Cardiac muscle cell (in vitro differentiated cells and primary cell): Measurements from ENCODE around the gene RYR2. TPM values are rescaled to one million over a fixed set of nuclear protein-coding genes. Genes with fewer than 3 reads are reported as not detected.

Source experiments
- DNase-seq, 2 donors: peaks; one replicate each; pipeline versions ENCODE4 v3.0.0 to v3.0.0-alpha.2; 2010 to 2017; ENCODE audit warnings: low read depth in 1 of 2, low spot score in 1 of 2
- H3K27ac ChIP-seq: fragments of 200-600 bp; sonication (generic); 2 replicates; pipeline ENCODE4 v1.5.1; 2016
- H3K27me3 ChIP-seq: fragments of 200-600 bp; sonication (generic); 2 replicates; pipeline ENCODE4 v1.6.0; 2016; ENCODE audit warnings: control low read depth
- H3K36me3 ChIP-seq: fragments of 200-600 bp; sonication (generic); 2 replicates; pipeline ENCODE4 v1.5.1; 2016; ENCODE audit warnings: control low read depth
- H3K4me1 ChIP-seq: fragments of 200-600 bp; sonication (generic); 2 replicates; pipeline ENCODE4 v1.8.1; 2017; ENCODE audit warnings: low read depth, mild to moderate bottlenecking, mixed run types
- H3K4me3 ChIP-seq: fragments of 200-600 bp; sonication (generic); 2 replicates; pipeline ENCODE4 v1.5.1; 2016; ENCODE audit warnings: mild to moderate bottlenecking
- H3K9me3 ChIP-seq: fragments of 200-600 bp; sonication (generic); 2 replicates; pipeline ENCODE4 v1.5.1; 2017; ENCODE audit warnings: low read depth, mild to moderate bottlenecking, control low read depth
- CTCF ChIP-seq: IDR thresholded peaks from 2 replicates; pipeline ENCODE4 v1.5.1; 2012; ENCODE audit warnings: low read depth, mild to moderate bottlenecking, low read length
- polyA plus RNA-seq: library from polyadenylated mRNA; unstranded; fragments of >200 nt; fragmentation: Nextera tagmentation; extraction: Ambion mirVana; gene quantifications from 2 replicates; pipeline ENCODE4 v1.2.1, GENCODE V29; 2016
- total RNA-seq: library from RNA; depleted of rRNA; stranded (reverse); fragments of >200 nt; gene quantifications from 2 replicates; pipeline ENCODE4 v1.2.3, GENCODE V29; 2016

The RYR2 gene
- total and polyA plus RNA-seq, 2 experiments from 2014 or later, result 29.8 to 155 TPM

- Histone ChIP-seq H3K4me3 (no peak overlapping the region), H3K36me3 (no peaks in the 10 kb centered on the region), H3K9me3 (no peaks in the 10 kb centered on the region), H3K27me3 (no peaks in the 10 kb centered on the region), H3K27ac (peak overlapping the region; percentile 69), H3K4me1 (peaks cover 33% of the 10 kb centered on the region)
- no peak for TF ChIP-seq CTCF
- DNase-seq, result peak in 1 of 2 donors; percentile 56
These were observed 34.7 kb upstream of the RYR2 start for GRCh38 chr1:237007147-237007881.

DNA sequence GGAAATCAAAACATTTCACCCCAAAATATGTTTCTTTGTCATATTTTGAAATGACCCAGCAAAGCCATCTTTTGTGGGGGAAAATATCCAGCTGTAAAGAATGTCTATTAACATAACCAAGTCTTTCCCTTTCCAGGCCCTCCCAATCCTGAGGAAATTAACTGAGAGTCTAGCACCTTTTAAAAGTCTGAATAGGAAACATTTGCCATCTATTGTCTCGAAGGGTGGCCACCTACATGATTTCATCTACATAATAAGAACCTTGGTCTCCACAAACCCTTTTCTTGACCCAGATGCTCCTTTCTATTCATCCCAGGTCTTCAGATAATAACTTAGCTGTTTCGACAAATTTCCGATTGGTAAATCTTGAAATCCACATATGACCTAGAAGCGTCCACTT lies 32.4 kb upstream of the RYR2 start:
- no peak for DNase-seq
- H3K27me3 ChIP-seq, result no peaks in the 10 kb centered on the region
- TF ChIP-seq CTCF, result no peak

DNA sequence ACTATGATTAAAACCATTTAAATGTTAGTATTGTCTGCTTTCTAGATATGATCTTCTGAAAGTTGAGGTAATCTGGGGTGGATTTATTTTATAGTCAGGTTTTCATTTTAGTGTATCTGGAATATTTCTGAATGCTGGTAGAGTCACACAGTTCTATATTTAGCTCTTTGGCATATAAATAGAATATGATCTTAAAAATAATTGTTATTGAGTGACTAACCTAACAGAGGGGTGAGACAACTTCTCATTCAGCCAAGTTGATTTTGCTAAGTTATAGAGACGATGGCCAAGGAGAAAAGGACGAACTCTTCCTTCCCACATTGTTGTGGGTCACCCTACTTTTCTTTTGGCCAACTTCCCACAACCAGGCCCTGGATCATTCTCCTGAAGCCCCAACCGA lies 30.6 kb upstream of the RYR2 start:
- H3K4me1 ChIP-seq, result peaks cover 33% of the 10 kb centered on the region

More for the DNA sequence above, 32.4 kb upstream of the RYR2 start:
- Histone ChIP-seq H3K4me1 (peaks cover 33% of the 10 kb centered on the region), H3K4me3 (no peak overlapping the region), H3K9me3 (no peaks in the 10 kb centered on the region), H3K36me3 (no peaks in the 10 kb centered on the region), H3K27ac (no peak overlapping the region)

DNA sequence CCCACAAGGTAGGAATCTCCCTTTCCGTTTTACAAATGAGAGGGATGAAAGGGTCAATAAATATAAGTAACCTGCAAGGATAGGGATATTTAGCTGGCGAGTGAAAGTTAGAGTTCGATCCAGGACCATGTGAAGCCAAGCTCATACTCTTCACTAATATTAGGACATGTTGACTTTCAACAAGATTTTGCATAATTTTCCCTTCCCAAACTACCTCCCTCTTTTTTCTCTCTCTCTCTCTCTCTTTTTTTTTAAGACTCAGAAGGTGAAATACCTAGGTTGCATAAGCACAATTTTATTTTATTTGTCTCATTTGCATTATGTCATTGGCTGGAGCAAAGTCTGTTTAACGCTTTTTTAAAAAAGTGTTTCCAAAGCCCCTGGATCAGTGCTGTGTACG lies 29.6 kb upstream of the RYR2 start:
- no peaks in the 10 kb centered on the region for H3K36me3 ChIP-seq
- no peaks in the 10 kb centered on the region for H3K27me3 ChIP-seq
- H3K4me3 ChIP-seq, result no peak overlapping the region
- peaks cover 26% of the 10 kb centered on the region for H3K4me1 ChIP-seq
- no peak for DNase-seq
- no peak for TF ChIP-seq CTCF
- H3K9me3 ChIP-seq, result no peaks in the 10 kb centered on the region
- H3K27ac ChIP-seq, result no peak overlapping the region

More for the DNA sequence above, 30.6 kb upstream of the RYR2 start:
- H3K27me3 ChIP-seq, result no peaks in the 10 kb centered on the region
- H3K27ac ChIP-seq, result no peak overlapping the region
- H3K36me3 ChIP-seq, result no peaks in the 10 kb centered on the region
- DNase-seq, result no peak
- TF ChIP-seq CTCF, result no peak
- no peaks in the 10 kb centered on the region for H3K9me3 ChIP-seq
- no peak overlapping the region for H3K4me3 ChIP-seq

DNA sequence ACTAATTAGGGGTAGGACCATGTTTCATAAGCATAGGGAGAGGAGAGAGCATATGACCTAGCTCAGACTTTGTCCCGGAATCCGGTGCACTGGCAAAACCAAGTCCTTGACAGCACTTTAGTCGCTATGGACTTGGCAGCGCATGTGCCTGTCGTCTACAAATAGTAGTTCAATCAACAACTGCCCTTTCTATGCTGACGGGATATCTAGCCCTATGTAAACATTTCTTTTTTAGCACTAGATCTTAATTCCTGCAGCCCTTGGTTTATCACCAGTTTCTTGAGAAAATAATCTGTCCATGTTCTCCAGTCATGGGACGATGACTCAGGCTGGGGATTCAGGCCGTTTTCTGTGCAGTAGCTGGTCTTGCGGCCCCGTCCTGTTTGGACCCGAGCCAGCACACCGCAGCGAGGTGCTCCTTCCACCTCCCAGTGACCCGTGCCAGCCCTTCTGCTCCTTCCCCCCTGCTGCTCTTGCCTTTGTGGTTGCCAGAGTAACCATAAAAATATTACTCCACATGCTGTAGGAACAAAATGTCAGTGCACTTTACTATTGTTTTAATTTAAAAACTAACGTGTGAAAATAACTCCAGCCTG lies 29.1 kb upstream of the RYR2 start:
- H3K27me3 ChIP-seq, result no peaks in the 10 kb centered on the region
- peak in 1 of 2 donors; percentile 56 for DNase-seq
- H3K27ac ChIP-seq, result no peak overlapping the region
- no peak for TF ChIP-seq CTCF
- no peak overlapping the region for H3K4me3 ChIP-seq
- no peaks in the 10 kb centered on the region for H3K9me3 ChIP-seq
- H3K36me3 ChIP-seq, result no peaks in the 10 kb centered on the region
- peaks cover 21% of the 10 kb centered on the region for H3K4me1 ChIP-seq
